Left kidney (tissue), 2 donors: ENCODE measurements around the gene CNTN2. TPM values are rescaled to one million over a fixed set of nuclear protein-coding genes. Genes with fewer than 3 reads are reported as not detected.

Source experiments
- DNase-seq: peaks from one replicate; pipeline ENCODE4 v3.0.0-alpha.2; 2013
- polyA plus RNA-seq: library from polyadenylated mRNA; unstranded; fragments of 120-200 nt; gene quantifications from one replicate; pipeline ENCODE4 v1.2.1, GENCODE V29; 2013; ENCODE audit not compliant: insufficient read length

The CNTN2 gene
- polyA plus RNA-seq, 1 donor, result 0.95 TPM

GRCh38 chr1:205054013-205054412 is 11.0 kb downstream of the CNTN2 start:
- no peak for DNase-seq

- no peak for DNase-seq
Measured at GRCh38 chr1:205056188-205056611, 13.2 kb downstream of the CNTN2 start.

GRCh38 chr1:205056956-205057568 is 14.1 kb downstream of the CNTN2 start:
- DNase-seq, result no peak

- DNase-seq, result no peak
Measured at GRCh38 chr1:205057808-205058575, 15.0 kb downstream of the CNTN2 start.

GRCh38 chr1:205058853-205059252 is 15.8 kb downstream of the CNTN2 start:
- DNase-seq, result no peak

- DNase-seq, result no peak
Measured at GRCh38 chr1:205059660-205060059, 16.6 kb downstream of the CNTN2 start.

GRCh38 chr1:205060746-205061145 is 17.7 kb downstream of the CNTN2 start:
- DNase-seq, result no peak

GRCh38 chr1:205061227-205061626 is 18.2 kb downstream of the CNTN2 start:
- no peak for DNase-seq

GRCh38 chr1:205061665-205062069 is 18.7 kb downstream of the CNTN2 start:
- peak; percentile 86 for DNase-seq

- no peak for DNase-seq
Measured at GRCh38 chr1:205062319-205062718, 19.3 kb downstream of the CNTN2 start.

- DNase-seq, result no peak
Measured at GRCh38 chr1:205062895-205063294, 19.9 kb downstream of the CNTN2 start.

GRCh38 chr1:205064301-205064700 is 21.3 kb downstream of the CNTN2 start:
- DNase-seq, result no peak

GRCh38 chr1:205064741-205065316 is 21.8 kb downstream of the CNTN2 start:
- DNase-seq, result no peak

GRCh38 chr1:205065666-205066065 is 22.7 kb downstream of the CNTN2 start:
- no peak for DNase-seq

- DNase-seq, result no peak
Measured at GRCh38 chr1:205066141-205066818, 23.3 kb downstream of the CNTN2 start.

- no peak for DNase-seq
Measured at GRCh38 chr1:205067031-205067430, 24.0 kb downstream of the CNTN2 start.

- DNase-seq, result no peak
Measured at GRCh38 chr1:205068001-205068400, 25.0 kb downstream of the CNTN2 start.

- no peak for DNase-seq
Measured at GRCh38 chr1:205068457-205069040, 25.5 kb downstream of the CNTN2 start.

GRCh38 chr1:205069371-205070125 is 26.5 kb downstream of the CNTN2 start:
- DNase-seq, result no peak

- no peak for DNase-seq
Measured at GRCh38 chr1:205071028-205071409, 28.0 kb downstream of the CNTN2 start.

- DNase-seq, result no peak
Measured at GRCh38 chr1:205071801-205072200, 28.8 kb downstream of the CNTN2 start.

- no peak for DNase-seq
Measured at GRCh38 chr1:205072286-205072685, 29.3 kb downstream of the CNTN2 start.
